Subcutaneous abdominal adipose tissue (tissue), 5 donors: ENCODE results near the gene PARL.

Experiments used
- H3K27ac ChIP-seq: one replicate; pipeline ENCODE4 v1.7.0; 2013; ENCODE audit warnings: low read depth, mild to moderate bottlenecking, inconsistent platforms, low read length, moderate library complexity
- H3K27me3 ChIP-seq, 5 donors: one replicate each; pipeline ENCODE4 v1.7.0; 2013; ENCODE audit warnings: low read length in 5 of 5, inconsistent platforms in 1 of 5; ENCODE audit not compliant: control insufficient read depth in 5 of 5, insufficient read depth in 4 of 5
- H3K36me3 ChIP-seq, 5 donors: one replicate each; pipeline ENCODE4 v1.7.0; 2013; ENCODE audit warnings: low read length in 5 of 5; ENCODE audit not compliant: control insufficient read depth in 5 of 5, insufficient read depth in 5 of 5
- H3K4me1 ChIP-seq, 5 donors: one replicate each; pipeline ENCODE4 v1.7.0; 2013; ENCODE audit warnings: low read length in 5 of 5, mild to moderate bottlenecking in 3 of 5, moderate library complexity in 1 of 5; ENCODE audit not compliant: control insufficient read depth in 5 of 5, insufficient read depth in 5 of 5
- H3K4me3 ChIP-seq, 5 donors: one replicate each; pipeline ENCODE4 v1.7.0; 2013; ENCODE audit warnings: low read length in 5 of 5, low read depth in 1 of 5
- H3K9ac ChIP-seq, 5 donors: one replicate each; pipeline ENCODE4 v1.7.0; 2013; ENCODE audit warnings: low read length in 5 of 5, mild to moderate bottlenecking in 4 of 5, moderate library complexity in 3 of 5
- H3K9me3 ChIP-seq, 5 donors: one replicate each; pipeline ENCODE4 v1.7.0; 2013; ENCODE audit warnings: low read length in 5 of 5; ENCODE audit not compliant: control insufficient read depth in 5 of 5
- donor health status: healthy.
- donor health status: healthy.
- donor health status: healthy.
- donor health status: healthy.
- donor health status: healthy.

The PARL gene

GRCh38 chr3:183918178-183918577 lies 33.5 kb upstream of the PARL start:
- H3K9me3 ChIP-seq = no peaks in the 10 kb centered on the region
- peaks cover 0 to 11% (median 5%) of the 10 kb centered on the region in 5 donors for H3K4me1 ChIP-seq
- no peak overlapping the region for H3K4me3 ChIP-seq
- H3K36me3 ChIP-seq = peaks cover 0 to 30% (median 26%) of the 10 kb centered on the region in 5 donors
- no peak overlapping the region for H3K9ac ChIP-seq
- no peaks in the 10 kb centered on the region for H3K27me3 ChIP-seq
- H3K27ac ChIP-seq = no peak overlapping the region

- Histone ChIP-seq H3K9me3 (no peaks in the 10 kb centered on the region), H3K9ac (no peak overlapping the region), H3K4me3 (no peak overlapping the region), H3K27ac (no peak overlapping the region), H3K27me3 (no peaks in the 10 kb centered on the region), H3K4me1 (peaks cover 0 to 11% (median 8%) of the 10 kb centered on the region in 5 donors), H3K36me3 (peaks cover 0 to 26% (median 24%) of the 10 kb centered on the region in 5 donors)
Observed at GRCh38 chr3:183917776-183918175, 33.1 kb upstream of the PARL start.

DNA sequence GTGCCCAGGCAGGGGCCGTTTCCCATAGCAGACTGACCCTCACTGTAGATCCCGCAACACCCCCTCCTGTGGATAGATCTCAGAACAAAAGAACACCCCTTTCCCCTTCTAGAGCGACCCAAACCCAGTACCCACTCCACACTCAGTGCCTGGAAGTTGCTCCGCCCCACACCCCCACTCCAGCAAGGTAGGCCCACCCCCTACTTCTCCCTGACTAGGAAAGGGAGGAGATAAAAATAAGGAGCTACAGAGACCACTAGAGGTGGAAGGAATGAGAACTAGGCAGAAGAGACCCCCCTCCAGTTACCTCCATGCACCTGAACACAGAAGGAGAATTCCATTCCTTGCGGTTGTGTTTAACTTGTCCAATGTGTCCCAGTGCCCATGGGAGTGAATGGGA lies 30.2 kb upstream of the PARL start:
- H3K27me3 ChIP-seq = no peaks in the 10 kb centered on the region
- peaks cover 0 to 11% (median 8%) of the 10 kb centered on the region in 5 donors for H3K4me1 ChIP-seq
- H3K9me3 ChIP-seq = no peaks in the 10 kb centered on the region
- H3K9ac ChIP-seq = no peak overlapping the region
- no peak overlapping the region for H3K4me3 ChIP-seq
- peaks cover 0 to 6% (median 4%) of the 10 kb centered on the region in 5 donors for H3K36me3 ChIP-seq
- H3K27ac ChIP-seq = no peak overlapping the region

- H3K9me3 ChIP-seq = no peaks in the 10 kb centered on the region
- H3K27me3 ChIP-seq = no peaks in the 10 kb centered on the region
- no peak overlapping the region for H3K4me3 ChIP-seq
- H3K27ac ChIP-seq = no peak overlapping the region
- H3K36me3 ChIP-seq = no peaks in the 10 kb centered on the region
- no peak overlapping the region for H3K9ac ChIP-seq
- H3K4me1 ChIP-seq = peaks cover 0 to 11% (median 8%) of the 10 kb centered on the region in 5 donors
Observed at GRCh38 chr3:183913580-183913920, 28.9 kb upstream of the PARL start.

- no peak overlapping the region for H3K27ac ChIP-seq
- peaks cover 0 to 11% (median 8%) of the 10 kb centered on the region in 5 donors for H3K4me1 ChIP-seq
- H3K36me3 ChIP-seq = no peaks in the 10 kb centered on the region
- H3K9ac ChIP-seq = no peak overlapping the region
- no peaks in the 10 kb centered on the region for H3K9me3 ChIP-seq
- H3K4me3 ChIP-seq = no peak overlapping the region
- no peaks in the 10 kb centered on the region for H3K27me3 ChIP-seq
Observed at GRCh38 chr3:183912895-183913579, 28.4 kb upstream of the PARL start.

DNA sequence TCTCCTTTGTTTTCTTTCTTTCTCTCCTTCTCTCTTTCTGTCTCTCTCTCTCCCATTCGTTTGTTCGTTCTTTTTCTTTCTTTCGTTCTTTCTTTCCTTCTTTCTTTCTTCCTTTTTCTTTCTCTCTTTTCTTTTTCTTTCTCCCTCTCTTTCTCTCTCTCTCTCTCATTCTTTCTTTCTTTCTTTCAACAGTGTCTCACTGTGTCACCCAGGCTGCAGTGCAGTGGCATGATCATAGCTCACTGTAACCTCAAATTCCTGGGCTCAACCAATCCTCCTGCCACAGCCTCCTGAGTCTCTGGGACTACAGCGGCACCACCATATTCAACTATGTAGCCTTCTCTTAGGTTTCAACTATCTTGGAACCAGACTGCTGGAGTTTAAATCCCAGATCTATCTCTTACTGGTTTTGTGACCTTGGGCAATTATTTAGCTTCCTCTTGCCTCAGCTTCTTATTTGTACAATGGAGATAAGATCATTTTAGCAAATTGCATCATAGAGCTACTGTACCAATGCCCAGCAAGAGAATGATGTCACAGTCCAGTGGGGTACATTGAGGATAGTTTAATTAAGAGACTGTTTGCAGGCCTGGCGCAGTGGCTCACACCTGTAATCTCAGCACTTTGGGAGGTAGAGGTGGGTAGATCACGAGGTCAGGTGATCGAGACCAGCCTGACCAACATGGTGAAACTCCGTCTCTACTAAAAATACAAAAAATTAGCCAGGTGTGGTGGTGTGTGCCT lies 27.3 kb upstream of the PARL start:
- no peak overlapping the region for H3K9ac ChIP-seq
- H3K4me3 ChIP-seq = no peak overlapping the region
- H3K9me3 ChIP-seq = no peaks in the 10 kb centered on the region
- no peaks in the 10 kb centered on the region for H3K36me3 ChIP-seq
- H3K27ac ChIP-seq = no peak overlapping the region
- H3K27me3 ChIP-seq = peaks cover 0 to 2% (median 0%) of the 10 kb centered on the region in 5 donors
- peaks cover 0 to 11% (median 8%) of the 10 kb centered on the region in 5 donors for H3K4me1 ChIP-seq

DNA sequence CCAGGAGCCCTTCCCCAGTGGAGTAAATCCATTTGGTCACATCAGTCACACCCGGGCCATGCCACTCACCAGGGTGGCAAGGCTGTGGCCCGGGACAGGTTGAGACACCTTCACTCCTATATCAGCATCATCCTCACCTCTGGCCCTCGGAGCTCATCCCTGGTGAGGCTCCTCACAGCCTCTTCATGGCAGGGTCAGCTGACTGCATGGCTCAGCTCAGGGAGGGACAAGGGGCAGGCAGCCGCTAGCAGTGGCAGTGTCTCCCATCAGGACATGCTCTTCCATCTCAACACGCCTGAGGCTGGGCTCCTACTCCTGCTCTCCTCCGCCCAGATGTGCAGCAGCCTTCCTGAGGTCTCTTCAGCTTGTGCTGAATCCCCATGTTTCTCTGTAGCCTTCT lies 26.4 kb upstream of the PARL start:
- Histone ChIP-seq H3K9ac (no peak overlapping the region), H3K9me3 (no peaks in the 10 kb centered on the region), H3K27ac (no peak overlapping the region), H3K27me3 (peaks cover 0 to 4% (median under 1%) of the 10 kb centered on the region in 5 donors), H3K4me3 (no peak overlapping the region), H3K4me1 (peaks cover 0 to 11% (median 8%) of the 10 kb centered on the region in 5 donors), H3K36me3 (no peaks in the 10 kb centered on the region)

DNA sequence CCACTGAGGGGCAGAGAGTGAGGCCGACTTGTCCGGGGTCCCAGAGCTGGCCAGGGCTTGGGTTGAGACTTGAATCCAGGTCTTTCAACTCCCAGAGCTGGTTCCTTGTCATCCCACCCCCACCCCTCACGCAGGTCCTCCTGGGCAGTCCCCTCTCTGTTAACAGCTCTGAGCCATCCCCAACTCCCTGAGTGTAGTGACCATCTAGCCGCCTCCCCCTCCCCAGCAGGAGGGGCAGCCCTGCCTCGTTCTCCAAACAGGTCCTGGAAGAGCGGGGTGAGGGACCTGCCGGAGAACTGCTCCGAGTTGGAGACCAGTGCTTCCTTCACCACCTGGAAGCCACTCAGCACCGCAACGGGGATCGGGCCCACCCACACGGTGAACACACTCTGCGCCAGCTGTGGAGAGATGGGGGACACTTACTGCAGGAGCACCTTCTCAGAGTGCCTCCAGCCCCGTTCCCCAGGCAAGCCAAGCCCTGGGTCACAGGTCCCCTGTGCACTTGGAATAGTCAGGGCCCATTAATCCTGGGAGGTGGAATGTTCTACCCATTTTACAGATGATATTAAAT lies 24.4 kb upstream of the PARL start:
- Histone ChIP-seq H3K4me3 (no peak overlapping the region), H3K9me3 (no peaks in the 10 kb centered on the region), H3K27me3 (peaks cover 0 to 6% (median 4%) of the 10 kb centered on the region in 5 donors), H3K9ac (no peak overlapping the region), H3K27ac (no peak overlapping the region), H3K4me1 (peaks cover 0 to 9% (median 5%) of the 10 kb centered on the region in 5 donors), H3K36me3 (no peaks in the 10 kb centered on the region)

DNA sequence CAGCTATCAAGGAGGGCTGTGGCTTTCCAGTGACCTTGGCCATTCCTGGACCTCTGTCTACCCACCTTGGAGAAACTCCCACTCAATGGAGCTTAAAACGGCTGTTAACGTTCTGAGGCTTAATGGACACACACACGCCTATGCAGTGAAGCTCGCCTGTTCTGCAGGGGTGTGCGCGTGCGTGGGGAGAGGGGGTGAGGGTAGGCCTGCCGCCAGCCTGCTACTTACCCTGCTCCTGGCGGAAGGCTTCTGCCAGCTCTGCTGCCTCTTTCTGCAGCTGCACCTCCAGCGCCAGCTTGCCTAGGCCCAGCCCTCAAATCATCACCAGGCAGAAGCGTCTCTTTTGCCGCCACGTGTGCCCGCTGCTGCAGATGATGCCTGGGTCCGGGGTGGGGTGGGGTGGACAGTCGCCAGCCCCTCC lies 23.2 kb upstream of the PARL start:
- Histone ChIP-seq H3K27ac (no peak overlapping the region), H3K27me3 (peaks cover 0 to 9% (median 4%) of the 10 kb centered on the region in 5 donors), H3K4me3 (no peak overlapping the region), H3K4me1 (peaks cover 0 to under 1% (median 0%) of the 10 kb centered on the region in 5 donors), H3K9ac (no peak overlapping the region), H3K36me3 (no peaks in the 10 kb centered on the region), H3K9me3 (no peaks in the 10 kb centered on the region)

DNA sequence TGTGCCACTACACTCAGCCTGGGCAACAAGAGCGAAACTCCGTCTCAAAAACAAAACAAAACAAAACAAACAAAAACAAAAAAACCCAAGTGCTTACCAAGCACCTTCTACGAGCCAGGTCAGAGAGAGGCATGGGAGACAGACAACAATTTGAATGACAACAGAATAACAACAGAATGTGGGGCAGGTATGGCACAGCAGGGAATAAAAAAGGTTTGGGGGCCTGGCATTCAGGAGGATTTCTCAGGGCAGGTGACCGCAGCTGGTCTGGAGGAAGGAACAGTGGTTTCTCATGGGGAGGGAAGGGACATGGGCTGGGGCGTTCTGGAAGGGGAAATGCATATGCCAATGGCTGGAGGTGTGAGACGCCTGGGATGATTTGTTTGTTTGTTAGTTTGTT lies 22.5 kb upstream of the PARL start:
- Histone ChIP-seq H3K9ac (no peak overlapping the region), H3K27me3 (peaks cover 0 to 9% (median 4%) of the 10 kb centered on the region in 5 donors), H3K4me1 (no peaks in the 10 kb centered on the region), H3K36me3 (no peaks in the 10 kb centered on the region), H3K9me3 (no peaks in the 10 kb centered on the region), H3K27ac (no peak overlapping the region), H3K4me3 (no peak overlapping the region)
